Peyer's patch (tissue), 4 donors: ENCODE data around the gene ANKEF1.

ENCODE experiments used
- POLR2A ChIP-seq, 2 donors: fragments of 450-650 bp; IDR thresholded peaks; one replicate each; pipeline ENCODE4 v1.5.1; 2017; ENCODE audit warnings: antibody characterized with exemption in 2 of 2, mild to moderate bottlenecking in 2 of 2, moderate library complexity in 2 of 2
- TF ChIP-seq, protein P1 (sequence below), 6 experiments: fragments of 450-650 bp in 4 of 6; fragments of 200-600 bp in 2 of 6; sonication (generic) in 1 of 6; IDR thresholded peaks; one replicate each; pipeline ENCODE4 v1.5.1; 2017 to 2019; ENCODE audit warnings: antibody characterized with exemption in 6 of 6, mild to moderate bottlenecking in 3 of 6, moderate library complexity in 1 of 6

DNA sequence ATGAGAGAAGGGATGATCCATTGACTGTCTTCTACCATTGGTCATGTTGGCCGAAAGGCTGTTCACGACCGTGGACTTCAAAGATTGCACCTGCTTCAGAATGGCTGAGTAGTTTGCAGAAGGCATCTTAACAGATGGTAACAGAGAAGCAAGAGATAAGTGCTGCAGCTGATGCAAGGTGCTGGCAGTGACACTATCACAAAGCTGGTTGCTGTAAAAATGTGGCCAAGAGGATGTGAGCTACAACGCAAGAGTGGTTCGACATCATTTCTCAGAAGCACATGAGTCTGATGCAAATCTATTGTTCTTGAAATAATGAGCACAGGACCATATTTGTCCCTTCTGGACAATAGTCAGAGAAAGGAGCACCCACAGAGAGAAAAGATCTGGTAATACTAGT, 27.0 kb upstream of the ANKEF1 start:
- TF ChIP-seq, protein P1, sequence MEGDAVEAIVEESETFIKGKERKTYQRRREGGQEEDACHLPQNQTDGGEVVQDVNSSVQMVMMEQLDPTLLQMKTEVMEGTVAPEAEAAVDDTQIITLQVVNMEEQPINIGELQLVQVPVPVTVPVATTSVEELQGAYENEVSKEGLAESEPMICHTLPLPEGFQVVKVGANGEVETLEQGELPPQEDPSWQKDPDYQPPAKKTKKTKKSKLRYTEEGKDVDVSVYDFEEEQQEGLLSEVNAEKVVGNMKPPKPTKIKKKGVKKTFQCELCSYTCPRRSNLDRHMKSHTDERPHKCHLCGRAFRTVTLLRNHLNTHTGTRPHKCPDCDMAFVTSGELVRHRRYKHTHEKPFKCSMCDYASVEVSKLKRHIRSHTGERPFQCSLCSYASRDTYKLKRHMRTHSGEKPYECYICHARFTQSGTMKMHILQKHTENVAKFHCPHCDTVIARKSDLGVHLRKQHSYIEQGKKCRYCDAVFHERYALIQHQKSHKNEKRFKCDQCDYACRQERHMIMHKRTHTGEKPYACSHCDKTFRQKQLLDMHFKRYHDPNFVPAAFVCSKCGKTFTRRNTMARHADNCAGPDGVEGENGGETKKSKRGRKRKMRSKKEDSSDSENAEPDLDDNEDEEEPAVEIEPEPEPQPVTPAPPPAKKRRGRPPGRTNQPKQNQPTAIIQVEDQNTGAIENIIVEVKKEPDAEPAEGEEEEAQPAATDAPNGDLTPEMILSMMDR (IDR thresholded peaks at IDR 0.05), result no peak
- no peak for TF ChIP-seq POLR2A (IDR thresholded peaks at IDR 0.05)
